ENCODE data around the gene TRIM5.
"Not testable (repeated sequence)": the region's sequence is repeated elsewhere in the genome, so short reads cannot be mapped to it uniquely, and the experiment has no call there.

Gene TRIM5

DNA sequence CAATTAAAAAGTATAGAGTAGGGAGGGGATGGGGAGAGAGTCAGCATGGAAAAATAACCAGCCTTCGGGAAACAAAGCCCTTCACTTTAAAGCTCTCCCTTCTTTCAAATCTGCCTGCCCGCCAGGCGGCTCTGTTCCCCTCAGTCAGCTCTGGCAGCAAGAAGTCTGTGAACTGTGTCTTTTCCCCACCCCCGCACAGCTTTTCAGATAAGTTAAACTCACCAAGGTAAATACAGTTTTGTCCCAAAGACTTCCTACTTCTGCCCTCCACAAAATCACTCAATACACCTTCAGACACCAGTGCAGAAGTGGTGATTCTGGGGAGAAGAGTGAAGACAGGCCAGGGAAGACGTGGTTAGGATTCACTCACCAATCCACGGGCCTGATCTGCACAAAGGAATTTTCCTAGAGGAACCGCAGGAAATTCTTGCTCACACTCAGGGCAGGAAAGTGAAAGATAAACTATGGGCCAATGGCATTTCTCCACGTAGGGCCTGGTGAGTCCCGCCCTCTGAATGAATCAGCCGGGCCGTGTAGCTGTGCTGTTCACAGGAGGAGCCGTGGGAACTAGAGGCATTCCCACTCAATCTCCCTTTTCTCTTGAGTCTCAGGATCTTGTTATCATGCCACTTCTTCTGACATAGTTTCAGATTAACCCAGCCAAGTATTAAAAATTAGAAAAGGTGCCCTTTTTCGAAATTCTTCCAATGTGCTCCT, at the start of gene TRIM5:
TSS of gene TRIM5 (minus strand) at position 429 of the 717 bp plus-strand sequence. CDS start 4,897 bp downstream, outside the sequence.
- peak; percentile 73 to 78 for DNase-seq

DNA sequence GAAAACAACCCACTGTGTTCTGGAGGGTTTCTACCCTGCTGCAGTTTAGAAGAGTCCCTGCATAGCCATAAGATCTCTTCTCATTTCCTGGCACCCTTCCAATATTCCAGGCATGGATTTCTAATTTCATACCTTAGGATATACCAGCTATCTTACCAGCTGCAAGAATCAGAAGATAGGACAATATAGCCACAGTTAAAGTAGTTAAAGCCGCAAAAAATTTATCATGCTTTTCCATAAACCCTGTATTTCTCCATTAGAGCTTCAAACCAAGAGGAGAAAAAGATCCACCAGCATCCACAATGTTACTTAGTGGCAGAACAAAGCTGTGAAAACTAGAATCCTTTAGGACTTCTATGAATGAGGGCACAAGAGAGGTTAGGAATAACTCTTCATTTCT, 42.8 kb upstream of the TRIM5 start:
- no peak for DNase-seq

DNA sequence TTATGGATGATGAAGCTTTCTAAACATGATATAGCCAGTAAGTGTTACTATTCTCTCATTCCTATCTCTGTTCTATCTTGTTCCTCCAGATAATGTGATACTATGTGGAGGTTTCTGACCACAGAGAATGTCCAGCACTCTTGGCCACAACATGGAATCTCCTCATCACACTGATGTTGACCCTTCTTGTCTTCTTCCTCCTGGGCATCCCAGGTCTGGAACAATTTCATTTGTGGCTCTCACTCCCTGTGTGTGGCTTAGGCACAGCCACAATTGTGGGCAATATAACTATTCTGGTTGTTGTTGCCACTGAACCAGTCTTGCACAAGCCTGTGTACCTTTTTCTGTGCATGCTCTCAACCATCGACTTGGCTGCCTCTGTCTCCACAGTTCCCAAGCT, 41.5 kb upstream of the TRIM5 start:
- DNase-seq, result no peak

GRCh38 chr11:5722622-5723021, 37.7 kb upstream of the TRIM5 start:
- DNase-seq, result no peak

DNA sequence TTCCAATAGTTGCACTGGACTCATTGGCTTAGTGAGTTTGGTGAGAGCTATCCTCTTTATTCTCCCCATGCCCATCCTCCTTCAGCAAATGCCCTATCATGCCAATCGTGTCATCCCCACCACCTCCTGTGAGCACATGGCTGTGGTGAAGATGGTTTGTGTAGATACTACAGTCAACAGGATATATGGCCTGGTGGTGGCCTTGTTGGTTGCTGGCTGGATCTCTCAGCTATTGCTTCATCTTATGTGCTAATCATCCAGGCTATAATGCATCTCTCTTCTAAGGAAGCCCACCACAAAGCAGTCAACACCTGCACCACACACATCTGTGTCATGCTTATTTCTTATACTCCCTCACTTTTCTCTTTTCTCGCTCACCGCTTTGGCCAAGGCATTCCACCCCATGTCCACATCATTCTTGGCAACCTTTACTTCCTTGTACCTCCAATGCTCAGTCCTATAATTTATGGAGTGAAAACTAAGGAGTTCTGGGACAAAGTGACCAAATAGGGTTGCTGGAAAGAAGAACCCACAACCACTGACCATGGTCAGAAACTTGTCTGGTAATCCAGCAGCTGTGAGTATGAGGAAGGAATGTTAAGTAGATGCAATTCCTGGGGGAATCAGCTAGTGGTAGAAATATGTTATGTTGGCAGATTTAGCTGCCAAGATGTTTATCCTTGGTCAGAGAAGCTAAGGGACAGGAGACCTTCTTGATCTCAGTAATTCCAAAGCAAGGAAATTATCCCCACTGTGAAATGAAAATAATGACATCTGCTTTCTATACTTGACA, 35.0 kb upstream of the TRIM5 start:
- no peak for DNase-seq

DNA sequence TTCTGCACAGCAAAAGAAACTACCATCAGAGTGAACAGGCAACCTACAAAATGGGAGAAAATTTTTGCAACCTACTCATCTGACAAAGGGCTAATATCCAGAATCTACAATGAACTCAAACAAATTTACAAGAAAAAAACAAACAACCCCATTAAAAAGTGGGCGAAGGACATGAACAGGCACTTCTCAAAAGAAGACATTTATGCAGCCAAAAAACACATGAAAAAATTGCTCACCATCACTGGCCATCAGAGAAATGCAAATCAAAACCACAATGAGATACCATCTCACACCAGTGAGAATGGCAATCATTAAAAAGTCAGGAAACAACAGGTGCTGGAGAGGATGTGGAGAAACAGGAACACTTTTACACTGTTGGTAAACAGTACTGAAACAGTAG, 31.6 kb upstream of the TRIM5 start:
- not testable (repeated sequence) for DNase-seq

DNA sequence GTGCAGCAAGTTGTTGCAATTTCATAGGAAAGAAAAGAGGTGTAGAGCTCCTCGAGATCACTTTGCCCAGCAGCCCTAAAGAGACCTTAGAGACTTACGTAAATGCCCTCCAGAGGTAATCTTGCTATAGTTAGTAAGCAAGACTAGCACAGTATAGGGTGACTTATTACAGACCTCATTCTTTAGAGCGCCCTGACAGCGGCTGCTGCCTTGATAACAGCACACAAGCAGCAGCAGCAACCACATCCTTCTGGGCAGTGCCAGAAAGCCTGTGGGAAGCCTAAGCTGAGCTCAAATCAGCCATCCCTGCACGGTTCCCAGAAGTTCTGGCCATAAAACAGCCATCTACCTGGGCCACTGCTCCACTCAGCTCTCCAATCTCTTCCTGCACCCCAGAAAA, 28.8 kb upstream of the TRIM5 start:
- DNase-seq, result no peak

- no peak for DNase-seq
Observed at GRCh38 chr11:5712507-5712906, 27.6 kb upstream of the TRIM5 start.

DNA sequence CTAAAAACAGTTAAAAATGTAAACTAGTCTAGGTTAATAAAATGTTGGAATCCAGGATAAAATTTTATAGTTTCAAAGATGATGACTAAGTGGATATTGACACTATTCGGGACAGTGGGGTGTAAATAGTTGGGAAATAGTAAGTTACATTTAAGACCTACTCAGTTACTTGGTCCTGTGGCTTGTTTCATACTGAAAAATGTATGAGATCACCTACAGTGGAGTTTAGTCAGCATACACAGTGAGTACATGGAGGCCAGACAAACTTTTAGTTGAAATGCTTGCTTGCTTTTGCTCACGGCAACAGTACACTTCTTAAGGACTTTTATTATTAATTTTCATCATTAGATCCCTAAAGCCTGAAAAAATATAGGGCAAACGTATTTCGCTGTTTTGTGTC, 20.8 kb upstream of the TRIM5 start:
- no peak for DNase-seq

- no peak for DNase-seq
Observed at GRCh38 chr11:5703741-5704536, 19.1 kb upstream of the TRIM5 start.

GRCh38 chr11:5701055-5701577, 16.2 kb upstream of the TRIM5 start:
- DNase-seq, result no peak

DNA sequence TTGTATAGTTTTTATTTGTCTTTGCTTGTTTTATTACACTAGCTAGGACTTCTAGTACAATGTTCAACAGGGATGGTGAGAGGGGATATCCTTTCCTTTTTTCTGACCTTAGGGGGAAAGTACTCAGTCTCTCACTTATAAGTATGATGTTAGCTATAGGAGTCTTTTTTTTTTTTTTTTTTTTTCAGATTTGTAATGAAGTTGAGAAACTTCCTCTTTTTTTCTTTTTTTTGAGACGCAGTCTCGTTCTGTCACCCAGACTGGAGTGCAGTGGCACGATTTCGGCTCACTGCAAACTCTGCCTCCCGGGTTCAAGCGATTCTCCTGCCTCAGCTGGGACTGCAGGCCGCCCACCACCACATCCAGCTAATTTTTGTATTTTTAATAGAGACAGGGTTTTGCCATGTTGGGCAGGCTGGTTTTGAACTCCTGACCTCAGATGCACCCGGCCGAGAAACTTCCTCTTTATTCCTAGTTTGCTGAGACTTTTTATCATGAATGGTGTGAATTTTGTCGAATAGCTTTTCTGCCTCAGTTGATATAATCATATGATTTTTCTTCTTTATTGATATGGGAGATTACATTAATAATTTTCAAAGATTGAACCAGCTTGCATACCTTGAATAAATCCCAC, 15.7 kb upstream of the TRIM5 start:
- no peak for DNase-seq

- no peak for DNase-seq
Observed at GRCh38 chr11:5698281-5698680, 13.4 kb upstream of the TRIM5 start.

DNA sequence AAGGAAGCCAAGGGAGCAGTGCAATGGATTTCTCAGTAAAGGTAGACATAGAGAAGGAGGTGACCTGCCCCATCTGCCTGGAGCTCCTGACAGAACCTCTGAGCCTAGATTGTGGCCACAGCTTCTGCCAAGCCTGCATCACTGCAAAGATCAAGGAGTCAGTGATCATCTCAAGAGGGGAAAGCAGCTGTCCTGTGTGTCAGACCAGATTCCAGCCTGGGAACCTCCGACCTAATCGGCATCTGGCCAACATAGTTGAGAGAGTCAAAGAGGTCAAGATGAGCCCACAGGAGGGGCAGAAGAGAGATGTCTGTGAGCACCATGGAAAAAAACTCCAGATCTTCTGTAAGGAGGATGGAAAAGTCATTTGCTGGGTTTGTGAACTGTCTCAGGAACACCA, 11.3 kb upstream of the TRIM5 start:
- DNase-seq, result no peak

DNA sequence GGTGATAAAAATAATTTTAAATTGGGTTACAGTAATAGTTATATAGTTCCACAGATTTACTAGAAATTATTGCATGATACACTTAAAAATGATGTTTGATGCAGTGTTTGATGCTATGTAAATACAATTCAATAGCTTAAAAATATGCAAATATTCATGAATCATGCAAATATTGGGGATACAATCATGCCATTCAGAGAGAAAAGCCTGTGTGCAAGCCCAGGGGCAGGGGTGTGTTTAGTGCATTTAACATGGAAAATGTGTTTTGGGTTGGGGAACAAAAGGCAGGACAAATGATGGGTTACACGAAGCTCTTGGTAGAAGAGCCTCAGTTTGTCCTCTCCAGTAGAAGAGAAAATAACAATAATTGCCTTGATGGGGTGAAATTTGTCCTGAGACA, 10.7 kb upstream of the TRIM5 start:
- no peak for DNase-seq

- DNase-seq, result peak; percentile 27
Observed at GRCh38 chr11:5694642-5695041, 9.8 kb upstream of the TRIM5 start.

DNA sequence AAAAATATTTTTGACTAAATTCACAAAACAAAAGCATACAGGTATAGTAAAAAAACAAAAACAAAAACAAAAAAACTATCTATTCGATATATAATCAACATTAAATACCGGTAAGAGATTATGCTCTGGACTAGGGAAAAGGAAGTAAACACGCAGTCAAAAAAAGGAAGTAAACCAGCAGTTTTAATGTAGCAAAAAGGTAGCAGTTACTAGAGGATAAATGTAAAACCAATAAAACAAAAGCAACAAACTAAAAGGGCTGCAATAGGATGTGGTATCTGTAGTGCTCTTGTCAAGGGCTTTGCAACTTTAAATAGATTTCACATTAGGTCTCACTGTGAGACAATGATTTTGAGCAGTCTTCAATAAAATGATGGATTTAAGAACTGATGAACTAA, 7.1 kb upstream of the TRIM5 start:
- DNase-seq, result no peak

- DNase-seq, result not testable (repeated sequence)
Observed at GRCh38 chr11:5691238-5691963, 6.5 kb upstream of the TRIM5 start.

DNA sequence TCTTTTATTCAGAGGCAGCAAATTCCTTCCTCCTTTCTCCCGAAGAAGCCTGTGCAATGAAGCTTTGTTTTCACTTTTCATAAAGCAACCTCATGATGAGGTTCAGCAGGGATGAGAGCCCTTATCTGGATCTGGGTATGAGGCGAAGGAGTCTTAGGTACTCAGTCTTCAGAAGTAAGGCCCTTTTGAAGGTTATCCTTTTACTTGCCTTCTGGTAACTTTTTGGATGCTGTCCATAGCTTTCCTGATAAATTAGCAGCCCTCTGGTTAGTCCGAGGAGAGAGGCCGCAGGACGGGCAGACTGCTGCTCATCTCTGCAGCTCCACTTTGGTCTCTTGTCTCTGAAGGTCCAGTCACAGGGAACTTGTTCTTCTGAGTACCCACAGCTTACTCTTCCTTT, 5.9 kb upstream of the TRIM5 start:
- no peak for DNase-seq

DNA sequence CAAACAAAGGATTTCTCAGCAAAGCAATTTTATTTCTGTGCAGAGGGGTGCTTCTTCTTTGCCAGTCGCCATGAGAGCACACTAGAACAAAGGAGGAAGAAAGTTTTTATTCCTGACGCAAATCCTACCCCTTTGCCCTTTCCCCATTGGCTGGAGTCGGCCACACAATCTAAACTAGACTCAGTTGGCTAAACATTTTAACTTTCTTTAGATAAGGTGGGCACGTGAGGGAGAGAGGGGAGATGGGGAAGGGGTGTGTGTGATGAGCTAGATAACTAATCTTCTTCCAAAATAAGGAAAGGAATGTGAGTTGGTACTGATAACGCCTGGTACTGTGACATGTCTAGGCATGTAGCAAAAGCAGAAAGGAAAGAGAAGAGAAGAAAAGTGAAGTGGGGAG, 5.3 kb upstream of the TRIM5 start:
- DNase-seq, result no peak

DNA sequence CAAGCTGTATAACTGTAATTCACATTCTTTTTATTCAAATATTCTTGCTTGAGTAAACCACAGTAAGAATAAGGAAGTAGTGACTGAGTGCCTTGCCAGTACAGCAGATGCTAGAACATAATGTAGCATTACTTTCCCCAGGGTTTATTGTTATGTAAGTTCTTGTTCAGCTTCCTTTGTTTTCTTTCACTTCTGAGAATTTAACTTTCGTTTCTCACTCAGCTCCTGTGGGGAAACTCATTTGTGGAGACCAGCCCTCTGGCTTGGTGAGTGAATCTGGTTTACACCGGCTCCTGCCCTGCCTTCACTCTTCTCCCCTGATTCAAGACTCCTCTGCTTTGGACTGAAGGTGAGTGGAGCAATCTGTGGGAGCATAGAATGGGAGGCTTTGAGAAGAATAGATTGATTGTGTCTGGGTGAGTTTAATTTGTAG, 4.7 kb upstream of the TRIM5 start, which contains the start of gene TRIM22:
TSS of gene TRIM22 (plus strand) at position 240 of the 433 bp plus-strand sequence. CDS start 6,443 bp downstream, outside the sequence.
- peak; percentile 43 to 45 for DNase-seq

- no peak for DNase-seq
Observed at GRCh38 chr11:5688482-5688881, 3.6 kb upstream of the TRIM5 start.
